ENCODE data around the gene UBAP1.

Gene UBAP1

DNA sequence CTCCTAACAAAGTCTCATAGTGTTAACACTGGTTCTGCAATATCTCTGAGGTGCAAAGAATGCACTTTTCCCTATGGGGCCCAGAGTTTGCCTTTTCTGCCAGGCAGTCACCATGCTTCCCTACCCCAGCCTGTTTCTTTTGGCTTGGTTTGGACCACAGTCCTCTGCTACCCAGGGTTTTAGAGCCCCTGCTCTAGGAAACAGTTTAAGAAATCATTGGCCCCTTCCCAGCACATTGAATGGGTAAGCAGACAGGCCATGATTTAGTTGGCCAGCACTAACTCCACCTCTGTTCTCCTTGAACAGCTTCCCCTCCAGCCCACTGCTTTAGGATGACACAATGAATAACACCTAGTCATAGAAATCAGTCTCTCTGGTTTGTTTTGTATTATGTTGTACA is 73.2 kb downstream of the UBAP1 start:
- TF ChIP-seq FOXM1 (IDR thresholded peaks at IDR 0.05; ENCODE audit: borderline replicate concordance, low read depth) (no peak), TAF1 (IDR thresholded peaks at IDR 0.05; ENCODE audit: low read depth) (no peak), ZBTB7A (IDR thresholded peaks at IDR 0.05; ENCODE audit: low read depth) (no peak), CREB1 (IDR thresholded peaks at IDR 0.05; ENCODE audit: low read depth) (no peak), CEBPB (IDR thresholded peaks at IDR 0.05) (no peak), EGR1 (IDR thresholded peaks at IDR 0.05) (no peak), TCF12 (IDR thresholded peaks at IDR 0.05; ENCODE audit: low read depth) (no peak), YY1 (IDR thresholded peaks at IDR 0.05; ENCODE audit: low read depth) (no peak), EP300 (IDR thresholded peaks at IDR 0.05; ENCODE audit: borderline replicate concordance) (no peak), NFIC (IDR thresholded peaks at IDR 0.05) (no peak), RAD21 (IDR thresholded peaks at IDR 0.05; ENCODE audit: low read depth) (no peak), TEAD4 (IDR thresholded peaks at IDR 0.05) (no peak)
- TF ChIP-seq, protein P1, sequence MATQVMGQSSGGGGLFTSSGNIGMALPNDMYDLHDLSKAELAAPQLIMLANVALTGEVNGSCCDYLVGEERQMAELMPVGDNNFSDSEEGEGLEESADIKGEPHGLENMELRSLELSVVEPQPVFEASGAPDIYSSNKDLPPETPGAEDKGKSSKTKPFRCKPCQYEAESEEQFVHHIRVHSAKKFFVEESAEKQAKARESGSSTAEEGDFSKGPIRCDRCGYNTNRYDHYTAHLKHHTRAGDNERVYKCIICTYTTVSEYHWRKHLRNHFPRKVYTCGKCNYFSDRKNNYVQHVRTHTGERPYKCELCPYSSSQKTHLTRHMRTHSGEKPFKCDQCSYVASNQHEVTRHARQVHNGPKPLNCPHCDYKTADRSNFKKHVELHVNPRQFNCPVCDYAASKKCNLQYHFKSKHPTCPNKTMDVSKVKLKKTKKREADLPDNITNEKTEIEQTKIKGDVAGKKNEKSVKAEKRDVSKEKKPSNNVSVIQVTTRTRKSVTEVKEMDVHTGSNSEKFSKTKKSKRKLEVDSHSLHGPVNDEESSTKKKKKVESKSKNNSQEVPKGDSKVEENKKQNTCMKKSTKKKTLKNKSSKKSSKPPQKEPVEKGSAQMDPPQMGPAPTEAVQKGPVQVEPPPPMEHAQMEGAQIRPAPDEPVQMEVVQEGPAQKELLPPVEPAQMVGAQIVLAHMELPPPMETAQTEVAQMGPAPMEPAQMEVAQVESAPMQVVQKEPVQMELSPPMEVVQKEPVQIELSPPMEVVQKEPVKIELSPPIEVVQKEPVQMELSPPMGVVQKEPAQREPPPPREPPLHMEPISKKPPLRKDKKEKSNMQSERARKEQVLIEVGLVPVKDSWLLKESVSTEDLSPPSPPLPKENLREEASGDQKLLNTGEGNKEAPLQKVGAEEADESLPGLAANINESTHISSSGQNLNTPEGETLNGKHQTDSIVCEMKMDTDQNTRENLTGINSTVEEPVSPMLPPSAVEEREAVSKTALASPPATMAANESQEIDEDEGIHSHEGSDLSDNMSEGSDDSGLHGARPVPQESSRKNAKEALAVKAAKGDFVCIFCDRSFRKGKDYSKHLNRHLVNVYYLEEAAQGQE (IDR thresholded peaks at IDR 0.05; ENCODE audit: low read depth): no peak
- TF ChIP-seq, protein P2, sequence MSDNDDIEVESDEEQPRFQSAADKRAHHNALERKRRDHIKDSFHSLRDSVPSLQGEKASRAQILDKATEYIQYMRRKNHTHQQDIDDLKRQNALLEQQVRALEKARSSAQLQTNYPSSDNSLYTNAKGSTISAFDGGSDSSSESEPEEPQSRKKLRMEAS (IDR thresholded peaks at IDR 0.05): no peak
- TF ChIP-seq, protein P3, sequence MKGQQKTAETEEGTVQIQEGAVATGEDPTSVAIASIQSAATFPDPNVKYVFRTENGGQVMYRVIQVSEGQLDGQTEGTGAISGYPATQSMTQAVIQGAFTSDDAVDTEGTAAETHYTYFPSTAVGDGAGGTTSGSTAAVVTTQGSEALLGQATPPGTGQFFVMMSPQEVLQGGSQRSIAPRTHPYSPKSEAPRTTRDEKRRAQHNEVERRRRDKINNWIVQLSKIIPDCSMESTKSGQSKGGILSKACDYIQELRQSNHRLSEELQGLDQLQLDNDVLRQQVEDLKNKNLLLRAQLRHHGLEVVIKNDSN (IDR thresholded peaks at IDR 0.05): no peak

DNA sequence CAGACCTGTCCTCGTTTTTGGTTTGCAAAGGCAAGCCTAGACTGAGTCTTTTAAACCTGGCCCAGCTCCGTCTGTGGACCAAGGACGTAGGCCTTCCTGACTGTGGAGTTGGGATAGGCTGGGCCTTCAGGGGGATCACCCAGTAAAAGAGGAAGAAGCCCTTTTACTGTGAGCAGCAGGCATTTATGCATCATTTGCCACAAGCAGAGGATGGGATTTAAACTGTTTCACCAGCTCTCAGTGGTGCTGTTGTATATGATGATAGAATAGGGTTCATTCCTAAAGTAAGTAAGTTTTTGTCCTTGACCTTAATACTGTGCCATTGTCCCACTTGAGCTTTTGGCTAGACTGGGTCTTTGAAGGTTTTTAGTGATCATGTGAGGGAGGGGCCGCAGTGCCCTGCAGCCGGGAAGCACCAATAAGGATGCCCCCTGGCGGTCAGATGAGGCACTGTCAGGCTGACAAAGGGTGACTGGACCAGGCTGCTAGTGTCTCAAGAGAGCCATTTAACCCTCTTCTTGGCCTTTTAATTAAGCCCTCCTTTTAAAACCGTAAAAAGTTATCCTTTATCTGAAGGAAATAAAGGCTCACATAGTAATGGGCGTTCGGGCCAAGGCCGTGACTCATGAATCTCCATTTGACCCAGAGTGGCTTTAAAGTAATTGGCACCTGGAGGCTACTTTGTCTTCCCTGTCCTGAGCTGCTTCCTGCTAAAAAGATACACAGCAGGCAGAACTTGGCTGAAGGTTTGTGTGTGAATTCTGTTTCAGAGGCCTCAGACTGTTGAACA is 74.0 kb downstream of the UBAP1 start:
- TF ChIP-seq, protein P3 (IDR thresholded peaks at IDR 0.05): 0 out of 2 replicates have a peak, but pooled peaks have one; percentile 27
- TF ChIP-seq RAD21 (IDR thresholded peaks at IDR 0.05; ENCODE audit: low read depth) (peak; percentile 61; the same call in 1 of the 2 replicates), FOXM1 (IDR thresholded peaks at IDR 0.05; ENCODE audit: borderline replicate concordance, low read depth) (no peak)

DNA sequence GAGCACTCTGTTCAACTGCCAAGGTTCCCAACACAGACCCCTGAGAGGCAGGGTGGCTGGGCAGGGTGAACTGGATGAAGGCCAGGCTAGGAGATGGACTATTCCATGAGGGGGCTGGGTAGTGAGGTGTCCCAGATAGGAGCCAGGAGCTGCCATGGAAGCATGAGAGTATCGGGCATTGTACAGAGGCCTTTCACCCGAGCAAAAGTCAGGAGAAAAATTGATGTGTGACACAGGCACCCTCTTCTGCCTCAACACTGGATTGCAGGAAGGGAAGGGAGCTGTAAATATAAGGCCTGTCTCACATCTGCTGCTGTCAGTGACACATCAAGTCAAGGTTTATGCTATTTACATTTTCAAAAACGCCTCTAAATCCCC is 74.6 kb downstream of the UBAP1 start:
- TF ChIP-seq, protein P3 (IDR thresholded peaks at IDR 0.05): no peak
- TF ChIP-seq, protein P1 (IDR thresholded peaks at IDR 0.05; ENCODE audit: low read depth): no peak
- TF ChIP-seq EGR1 (IDR thresholded peaks at IDR 0.05) (no peak), FOXM1 (IDR thresholded peaks at IDR 0.05; ENCODE audit: borderline replicate concordance, low read depth) (no peak), ZBTB7A (IDR thresholded peaks at IDR 0.05; ENCODE audit: low read depth) (no peak), CEBPB (IDR thresholded peaks at IDR 0.05) (no peak), RAD21 (IDR thresholded peaks at IDR 0.05; ENCODE audit: low read depth) (no peak), TEAD4 (IDR thresholded peaks at IDR 0.05) (no peak), EP300 (IDR thresholded peaks at IDR 0.05; ENCODE audit: borderline replicate concordance) (no peak), TAF1 (IDR thresholded peaks at IDR 0.05; ENCODE audit: low read depth) (no peak), TCF12 (IDR thresholded peaks at IDR 0.05; ENCODE audit: low read depth) (no peak)
- TF ChIP-seq, protein P2 (IDR thresholded peaks at IDR 0.05): no peak

DNA sequence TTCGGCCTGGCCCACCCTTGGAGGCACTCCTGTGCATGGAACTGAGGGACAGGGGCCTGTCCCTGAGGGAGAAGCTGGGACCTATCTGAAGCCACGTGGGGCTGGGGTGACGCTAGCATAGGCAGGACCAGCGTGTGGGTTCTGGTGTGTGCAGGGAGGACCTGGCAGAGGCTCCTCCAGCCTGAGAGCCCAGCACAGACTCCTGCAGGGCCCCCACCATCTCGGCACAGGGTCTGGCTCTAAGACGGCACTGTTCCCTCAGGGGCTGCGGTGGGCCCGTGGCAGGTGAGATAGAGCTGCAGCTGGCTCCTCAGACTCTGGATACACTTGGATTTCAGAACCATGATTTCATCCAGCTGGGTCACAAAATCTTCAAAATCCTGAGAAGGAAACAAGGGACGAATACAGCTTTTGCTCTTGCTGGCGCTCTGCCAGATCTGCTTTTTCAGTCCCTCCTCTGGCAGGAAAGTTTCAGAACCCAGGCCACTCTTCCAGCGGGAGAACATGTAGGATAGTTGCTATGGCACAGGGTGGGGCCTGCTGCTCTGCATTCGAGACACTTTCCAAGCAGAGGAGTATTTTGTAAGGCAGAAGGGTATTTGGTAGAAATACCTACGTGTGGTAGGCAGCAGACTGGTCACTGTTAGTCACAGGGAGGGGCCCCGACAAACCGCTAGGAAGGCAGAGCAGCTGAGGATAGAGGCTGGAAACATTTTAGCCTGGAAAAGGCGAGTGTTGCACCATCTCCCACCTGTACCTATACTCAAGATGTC is 75.5 kb downstream of the UBAP1 start:
- TF ChIP-seq, protein P3 (IDR thresholded peaks at IDR 0.05): no peak
- TF ChIP-seq, protein P1 (IDR thresholded peaks at IDR 0.05; ENCODE audit: low read depth): no peak
- TF ChIP-seq, protein P2 (IDR thresholded peaks at IDR 0.05): no peak
- TF ChIP-seq CREB1 (IDR thresholded peaks at IDR 0.05; ENCODE audit: low read depth): no peak
- no peak for TF ChIP-seq CEBPB (IDR thresholded peaks at IDR 0.05)
- no peak for TF ChIP-seq FOXM1 (IDR thresholded peaks at IDR 0.05; ENCODE audit: borderline replicate concordance, low read depth)
- TF ChIP-seq TCF12 (IDR thresholded peaks at IDR 0.05; ENCODE audit: low read depth): no peak
- TF ChIP-seq RAD21 (IDR thresholded peaks at IDR 0.05; ENCODE audit: low read depth): no peak
- TF ChIP-seq NFIC (IDR thresholded peaks at IDR 0.05): peak; percentile 65
- no peak for TF ChIP-seq YY1 (IDR thresholded peaks at IDR 0.05; ENCODE audit: low read depth)
- 0 out of 2 replicates have a peak, but pooled peaks have one; percentile 19 for TF ChIP-seq TAF1 (IDR thresholded peaks at IDR 0.05; ENCODE audit: low read depth)

Data from Ishikawa (cell line).